Skeletal muscle cell (primary cell): ENCODE measurements around the gene HAS3.
"Not testable (repeated sequence)": the region's sequence is repeated elsewhere in the genome, so short reads cannot be mapped to it uniquely, and the experiment has no call there.

Source experiments
- DNase-seq: peaks from one replicate; pipeline ENCODE4 v3.0.0-alpha.2; 2010; ENCODE audit warnings: low read depth
- H3K4me3 ChIP-seq: 2 replicates; pipeline ENCODE4 v1.5.1; 2011; ENCODE audit warnings: low read depth, mild to moderate bottlenecking, control low read depth, low read length, moderate library complexity

The HAS3 gene

DNA sequence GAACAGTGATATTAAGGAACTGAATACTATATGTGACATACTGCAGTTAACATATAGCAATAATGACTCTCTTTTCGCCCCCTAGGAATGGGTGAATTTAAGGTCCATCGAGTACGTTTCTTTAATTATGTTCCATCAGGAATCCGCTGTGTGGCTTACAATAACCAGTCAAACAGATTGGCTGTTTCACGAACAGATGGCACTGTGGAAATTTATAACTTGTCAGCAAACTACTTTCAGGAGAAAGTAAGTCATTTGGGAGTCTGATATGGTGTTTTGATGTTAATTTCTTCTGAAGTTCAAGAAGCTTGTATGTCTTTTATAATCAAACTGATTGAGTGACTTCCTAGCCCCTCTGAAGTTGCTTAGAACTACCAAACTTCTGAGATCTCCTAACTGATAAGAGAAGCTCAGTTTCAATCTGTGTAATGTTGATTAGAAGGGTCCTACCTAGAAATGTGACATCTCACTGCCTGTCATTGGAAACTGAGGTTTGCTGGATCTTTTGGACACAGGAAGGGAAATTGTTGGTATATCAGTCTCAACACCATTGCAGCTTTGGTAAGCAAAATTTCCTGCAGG is 28.0 kb downstream of the HAS3 start:
- DNase-seq = no peak
- peak overlapping the region; percentile 98 for H3K4me3 ChIP-seq

DNA sequence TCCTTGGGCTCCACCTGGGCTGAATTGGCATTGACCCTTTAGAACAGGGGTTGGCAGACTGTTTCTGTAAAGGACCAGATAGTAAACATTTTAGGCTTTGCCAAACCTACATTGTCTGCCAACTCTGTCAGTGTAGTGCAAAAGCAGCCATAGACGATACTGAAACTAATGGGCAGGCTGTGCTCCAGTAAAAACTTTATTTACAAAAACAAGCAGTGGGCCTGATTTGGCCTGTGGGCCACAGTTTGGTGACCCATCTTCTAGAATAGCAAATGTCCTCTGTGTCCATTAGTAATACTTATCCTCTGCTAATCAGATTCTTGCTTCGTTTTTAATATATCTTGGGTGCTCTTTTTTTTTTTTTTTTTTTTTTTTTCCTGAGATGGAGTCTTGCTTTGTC is 33.2 kb downstream of the HAS3 start:
- no peak for DNase-seq
- H3K4me3 ChIP-seq = no peak overlapping the region

DNA sequence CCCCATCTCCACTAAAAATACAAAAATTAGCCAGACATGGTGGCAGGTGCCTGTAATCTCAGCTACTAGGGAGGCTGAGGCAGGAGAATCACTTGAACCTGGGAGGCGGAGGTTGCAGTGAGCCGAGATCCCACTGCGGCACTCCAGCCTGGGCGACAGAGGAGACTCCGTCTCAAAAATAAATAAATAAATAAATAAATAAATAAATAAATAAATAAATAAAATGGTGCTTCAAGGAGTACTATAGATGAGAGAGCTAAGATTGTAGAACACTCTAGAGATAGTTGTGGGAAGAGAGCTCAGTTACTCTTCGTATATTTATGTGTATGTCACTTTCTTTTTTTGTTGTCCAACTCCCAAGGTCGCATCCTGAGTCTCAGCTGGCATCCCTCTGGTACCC is 34.0 kb downstream of the HAS3 start:
- not testable (repeated sequence) for H3K4me3 ChIP-seq, DNase-seq

DNA sequence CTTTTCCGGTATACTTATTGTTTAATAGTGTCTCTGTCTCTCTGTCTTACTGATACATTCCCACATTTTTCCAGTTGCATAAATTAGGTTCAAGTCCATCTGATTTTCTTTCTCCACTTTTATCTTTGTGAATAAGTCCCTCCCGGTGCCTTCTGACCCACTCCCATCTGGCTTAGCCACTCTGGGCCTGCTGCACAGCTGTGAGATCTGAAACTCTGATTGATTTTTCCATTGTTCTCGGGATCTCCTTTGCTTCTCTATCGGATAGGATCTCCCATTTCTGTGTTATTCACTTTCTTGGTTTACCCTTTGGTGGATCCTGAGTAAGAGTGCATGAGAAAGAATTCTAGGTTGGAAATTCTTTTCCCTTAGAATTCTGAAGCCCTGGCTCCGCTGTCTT is 35.6 kb downstream of the HAS3 start:
- no peak for DNase-seq
- H3K4me3 ChIP-seq = no peak overlapping the region

DNA sequence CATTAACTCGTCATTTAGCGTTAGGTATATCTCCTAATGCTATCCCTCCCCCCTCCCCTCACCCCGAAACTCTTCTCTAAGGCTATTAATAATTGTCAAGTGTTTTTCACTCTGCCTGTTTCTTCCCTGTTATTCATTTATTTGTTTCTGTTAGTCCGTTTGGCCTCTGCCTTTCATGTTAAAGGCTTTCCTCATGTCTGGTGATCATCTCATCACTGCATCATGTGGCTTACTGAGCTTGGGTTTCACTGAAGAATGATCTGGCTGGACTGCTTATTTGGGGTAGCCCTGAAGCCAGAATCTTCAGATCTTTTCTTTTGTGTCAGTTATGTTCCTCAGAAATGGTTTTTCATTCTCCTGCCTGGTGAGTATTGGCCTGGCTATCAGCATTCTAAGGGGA is 36.5 kb downstream of the HAS3 start:
- no peak overlapping the region for H3K4me3 ChIP-seq
- DNase-seq = no peak

DNA sequence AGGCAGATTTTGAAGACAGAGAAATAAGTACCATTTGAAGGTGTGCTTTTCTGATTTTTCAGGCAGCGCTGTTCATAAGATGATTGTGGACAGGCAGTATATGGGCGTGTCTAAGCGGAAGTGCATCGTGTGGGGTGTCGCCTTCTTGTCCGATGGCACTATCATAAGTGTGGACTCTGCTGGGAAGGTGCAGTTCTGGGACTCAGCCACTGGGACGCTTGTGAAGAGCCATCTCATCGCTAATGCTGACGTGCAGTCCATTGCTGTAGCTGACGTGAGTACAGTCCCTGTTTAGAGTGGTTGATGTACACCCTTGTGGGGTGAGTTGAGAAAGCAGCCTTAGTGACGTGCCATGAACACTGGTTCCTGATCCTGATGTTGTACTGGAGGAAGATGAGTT is 37.7 kb downstream of the HAS3 start:
- DNase-seq = no peak
- no peak overlapping the region for H3K4me3 ChIP-seq

DNA sequence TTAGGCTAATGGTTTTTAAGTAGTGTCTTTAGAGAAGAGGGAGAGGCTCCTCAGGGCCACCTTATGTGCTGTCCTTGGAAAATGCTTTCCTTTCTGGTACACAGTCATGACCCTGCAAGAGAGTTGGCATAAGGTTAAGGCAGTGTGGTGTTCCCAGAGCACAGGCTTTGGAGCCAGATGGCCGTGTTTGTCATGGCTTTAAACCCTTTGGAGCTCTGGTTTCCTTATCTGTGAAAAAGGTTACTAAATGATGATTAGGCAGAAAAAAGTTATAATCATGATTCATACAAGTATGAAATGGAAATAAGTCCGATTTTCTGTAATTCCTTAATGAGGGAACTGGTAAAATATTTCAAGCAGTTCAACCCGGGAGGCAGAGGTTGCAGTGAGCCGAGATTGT is 40.2 kb downstream of the HAS3 start:
- no peak for DNase-seq
- no peak overlapping the region for H3K4me3 ChIP-seq

DNA sequence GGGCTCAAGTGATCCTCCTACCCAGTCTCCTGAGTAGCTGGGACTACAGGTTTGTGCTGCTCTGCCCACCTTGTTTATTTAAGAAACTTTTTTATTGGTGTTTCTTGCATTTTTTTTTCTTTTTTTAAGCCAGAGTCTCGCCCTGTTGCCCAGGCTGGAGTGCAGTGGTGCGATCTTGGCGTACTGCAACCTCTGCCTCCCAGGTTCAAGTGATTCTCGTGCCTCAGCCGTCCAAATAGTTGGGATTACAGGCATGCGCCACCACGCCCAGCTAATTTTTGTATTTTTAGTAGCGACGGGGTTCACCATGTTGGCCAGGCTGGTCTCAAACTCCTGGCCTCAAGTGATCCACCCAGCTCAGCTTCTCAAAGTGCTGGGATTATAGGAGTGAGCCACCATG is 44.2 kb downstream of the HAS3 start:
- not testable (repeated sequence) for H3K4me3 ChIP-seq, DNase-seq

DNA sequence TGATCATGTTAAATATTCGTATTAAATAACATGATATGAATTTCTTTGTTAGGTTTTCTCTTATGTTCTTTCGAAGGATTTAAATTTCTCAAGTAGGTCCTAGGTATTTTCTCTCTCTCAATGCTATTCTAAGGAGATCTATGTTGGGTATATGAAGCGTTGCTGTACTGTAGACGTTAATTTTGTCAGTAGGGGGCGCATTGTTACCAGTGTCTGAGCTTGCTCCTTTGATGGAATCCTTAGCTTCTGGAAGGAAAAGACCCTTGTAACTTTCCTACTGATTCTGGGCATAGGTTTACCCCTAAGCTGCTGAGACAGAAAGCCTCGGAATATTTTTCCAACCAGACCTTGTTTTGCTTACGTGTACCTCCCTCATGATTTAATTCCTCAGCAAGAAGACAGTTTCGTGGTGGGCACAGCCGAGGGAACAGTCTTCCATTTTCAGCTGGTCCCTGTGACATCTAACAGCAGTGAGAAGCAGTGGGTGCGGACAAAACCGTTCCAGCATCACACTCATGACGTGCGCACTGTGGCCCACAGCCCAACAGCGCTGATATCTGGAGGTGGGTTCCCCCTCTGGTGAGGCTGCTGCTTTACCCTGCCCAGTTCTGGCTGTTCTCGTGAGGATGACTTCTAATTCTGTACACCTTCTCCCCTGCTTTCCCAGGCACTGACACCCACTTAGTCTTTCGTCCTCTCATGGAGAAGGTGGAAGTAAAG is 44.9 kb downstream of the HAS3 start:
- DNase-seq = no peak
- no peak overlapping the region for H3K4me3 ChIP-seq

DNA sequence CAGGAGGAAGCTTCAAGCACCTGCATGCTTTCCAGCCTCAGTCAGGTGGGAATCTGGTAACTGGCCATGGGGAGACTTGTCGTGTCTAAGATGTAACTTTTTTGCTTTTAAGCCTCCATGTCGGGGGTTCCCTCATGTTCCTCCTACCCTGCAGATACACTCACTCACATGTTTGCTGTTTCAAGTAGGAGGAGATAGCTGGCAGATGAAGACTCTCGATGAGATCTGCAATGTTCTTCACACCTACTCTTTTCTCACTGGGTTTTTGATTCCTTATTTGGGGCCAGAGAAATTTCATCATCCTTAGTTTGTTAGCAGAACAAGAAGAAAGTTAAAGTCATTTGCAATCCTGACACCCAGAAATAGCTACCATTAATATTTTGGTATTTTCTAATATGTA is 51.7 kb downstream of the HAS3 start:
- DNase-seq = no peak
- H3K4me3 ChIP-seq = no peak overlapping the region

DNA sequence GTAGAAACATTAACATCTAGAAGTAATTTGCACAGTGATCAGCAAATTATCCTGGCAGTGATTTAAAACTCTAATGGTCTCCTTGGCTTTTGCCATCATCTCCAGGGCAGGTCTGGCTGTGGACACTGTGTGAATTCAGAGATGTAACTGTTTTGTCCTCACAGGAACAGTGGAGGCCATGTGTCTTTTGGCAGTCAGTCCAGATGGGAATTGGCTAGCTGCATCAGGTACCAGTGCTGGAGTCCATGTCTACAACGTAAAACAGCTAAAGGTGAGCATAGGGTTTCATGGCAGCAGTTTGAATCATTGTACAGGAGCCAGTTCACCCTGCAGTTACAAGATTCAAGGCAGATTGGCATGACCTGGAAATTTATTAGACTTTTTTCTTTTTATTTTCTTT is 54.7 kb downstream of the HAS3 start:
- H3K4me3 ChIP-seq = no peak overlapping the region
- no peak for DNase-seq

DNA sequence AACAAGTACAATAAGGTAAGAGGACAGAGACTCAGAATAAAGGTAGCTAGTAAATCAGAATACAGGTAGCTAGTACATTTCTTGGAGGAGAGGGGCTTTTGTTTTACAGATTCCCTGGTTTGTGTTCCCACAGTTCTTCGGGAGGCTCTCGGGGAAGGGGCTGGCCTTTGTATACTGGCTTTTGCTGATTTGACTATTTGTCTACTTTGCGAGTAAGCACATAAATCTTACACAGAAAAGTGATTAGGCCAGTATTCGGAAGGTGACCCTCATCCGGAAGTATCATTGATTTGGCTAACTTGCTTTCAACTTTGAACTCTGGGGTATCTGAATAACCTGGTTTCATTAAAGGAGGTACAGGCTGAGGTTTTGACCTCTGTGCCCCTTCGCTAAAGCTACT is 60.1 kb downstream of the HAS3 start:
- no peak for DNase-seq
- no peak overlapping the region for H3K4me3 ChIP-seq

DNA sequence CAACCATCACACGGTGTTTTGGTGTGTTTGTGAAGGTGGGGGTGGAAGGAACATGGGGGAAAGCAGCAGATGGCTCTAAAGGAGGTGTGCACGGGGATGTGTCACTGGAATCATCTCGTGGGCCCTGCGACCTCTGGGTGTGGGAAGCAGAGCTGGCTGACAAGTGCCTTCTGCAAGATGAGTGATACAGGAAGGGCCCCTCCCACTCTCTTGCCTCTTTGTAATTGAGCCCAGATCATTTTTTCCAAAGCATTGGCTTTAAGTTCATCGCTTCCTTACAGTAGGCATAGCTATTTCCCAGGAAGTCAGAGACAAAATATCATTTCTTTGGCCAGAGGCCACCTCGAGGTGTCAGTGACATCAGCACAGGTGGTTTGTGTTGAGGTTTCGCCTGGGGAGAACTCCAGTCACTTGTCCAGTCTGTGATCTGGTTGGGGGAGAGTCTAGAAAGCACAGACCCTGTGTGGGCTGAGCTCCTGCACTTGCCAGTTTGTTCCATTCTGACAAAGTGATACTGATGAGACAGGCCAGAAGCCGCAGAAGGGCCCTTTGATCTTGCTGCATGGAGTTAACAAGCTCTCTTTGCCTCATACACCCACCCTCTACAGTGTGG is 60.9 kb downstream of the HAS3 start:
- no peak overlapping the region for H3K4me3 ChIP-seq
- no peak for DNase-seq

DNA sequence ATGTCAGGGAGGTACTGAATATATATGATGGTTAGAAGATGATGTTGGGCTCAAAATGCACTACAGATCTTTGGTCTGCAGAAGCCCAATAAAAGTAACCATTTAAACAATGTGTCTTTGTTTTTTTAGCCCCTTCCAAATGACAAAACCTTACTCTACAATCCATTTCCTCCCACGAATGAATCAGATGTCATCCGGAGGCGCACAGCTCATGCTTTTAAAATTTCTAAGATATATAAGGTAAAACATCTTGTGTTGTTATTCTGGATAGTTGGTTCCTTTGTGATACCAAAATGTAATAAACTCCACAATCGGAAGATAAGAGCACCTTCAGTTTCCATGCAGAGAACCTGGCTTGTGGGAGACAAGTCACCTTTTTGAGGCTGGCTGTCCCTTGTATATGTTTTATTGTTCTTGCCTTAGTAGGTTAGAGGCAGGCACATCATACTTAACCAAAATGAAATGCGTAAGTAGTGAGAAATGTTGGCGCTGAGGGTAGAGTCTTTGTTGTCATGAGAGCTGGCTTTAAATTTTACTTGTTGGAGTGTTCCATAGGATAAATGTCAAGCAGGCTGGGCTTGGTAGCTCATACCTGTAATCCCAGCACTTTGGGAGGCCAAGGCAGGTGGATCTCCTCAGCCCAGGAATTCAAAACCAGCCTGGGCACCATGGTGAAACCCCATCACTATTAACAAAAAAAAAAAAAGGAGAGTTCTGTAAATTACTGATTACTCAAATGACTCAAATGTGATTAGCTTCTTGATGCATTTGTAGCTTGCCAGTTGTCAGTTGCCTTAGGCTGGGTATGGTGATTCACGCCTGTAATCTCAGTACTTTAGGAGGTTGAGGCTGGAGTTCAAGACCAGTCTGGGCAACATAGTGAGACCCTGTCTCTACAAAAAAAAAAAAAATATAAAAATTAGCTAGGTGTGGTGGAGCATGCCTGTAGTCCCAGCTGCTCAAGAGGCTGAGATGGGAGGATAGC is 61.8 kb downstream of the HAS3 start:
- no peak for DNase-seq
- H3K4me3 ChIP-seq = no peak overlapping the region
